ENCODE measurements around the gene PRKRIP1. TPM values are rescaled to one million over a fixed set of nuclear protein-coding genes. Genes with fewer than 3 reads are reported as not detected.

PRKRIP1 gene
- total RNA-seq, 1 experiment from 2014 or later = 42.7 TPM

GRCh38 chr7:102416406-102416805 is 20.2 kb downstream of the PRKRIP1 start:
- Histone ChIP-seq H3K9ac (ENCODE audit: low read length) (no peak overlapping the region), H4K20me1 (ENCODE audit: insufficient read depth, low read depth, low read length) (peaks cover 5% of the 10 kb centered on the region; the same call in 1 of the 2 replicates), H3K9me2 (replicated peaks; ENCODE audit: insufficient read depth, low read length) (no peaks in the 10 kb centered on the region), H3K27me3 (ENCODE audit: low read length) (no peaks in the 10 kb centered on the region), H3K4me1 (ENCODE audit: low read length) (no peaks in the 10 kb centered on the region), H3K27ac (ENCODE audit: low read length) (no peak overlapping the region), H3K4me2 (ENCODE audit: low read depth, low read length, poor library complexity, severe bottlenecking) (no peak overlapping the region), H3K79me2 (ENCODE audit: low read length) (peaks cover 8% of the 10 kb centered on the region; the same call in 1 of the 2 replicates), H3K4me3 (ENCODE audit: low read length) (no peak overlapping the region), H2AFZ (ENCODE audit: low read length) (no peak overlapping the region), H3K9me3 (ENCODE audit: low read length) (no peaks in the 10 kb centered on the region), H3K36me3 (ENCODE audit: insufficient read depth, low read length) (peaks cover 28% of the 10 kb centered on the region; the same call in 1 of the 2 replicates)
- DNase-seq = no peak

- Histone ChIP-seq H3K9me3 (ENCODE audit: low read length) (no peaks in the 10 kb centered on the region), H3K27me3 (ENCODE audit: low read length) (no peaks in the 10 kb centered on the region), H4K20me1 (ENCODE audit: insufficient read depth, low read depth, low read length) (no peaks in the 10 kb centered on the region; the same call in 1 of the 2 replicates), H2AFZ (ENCODE audit: low read length) (no peak overlapping the region), H3K79me2 (ENCODE audit: low read length) (peaks cover 2% of the 10 kb centered on the region; the same call in 1 of the 2 replicates), H3K4me3 (ENCODE audit: low read length) (no peak overlapping the region), H3K27ac (ENCODE audit: low read length) (no peak overlapping the region), H3K4me1 (ENCODE audit: low read length) (no peaks in the 10 kb centered on the region), H3K9me2 (replicated peaks; ENCODE audit: insufficient read depth, low read length) (no peaks in the 10 kb centered on the region), H3K4me2 (ENCODE audit: low read depth, low read length, poor library complexity, severe bottlenecking) (no peak overlapping the region), H3K9ac (ENCODE audit: low read length) (no peak overlapping the region), H3K36me3 (ENCODE audit: insufficient read depth, low read length) (peaks cover 27% of the 10 kb centered on the region; the same call in 1 of the 2 replicates)
- DNase-seq = no peak
Observed at GRCh38 chr7:102417105-102417504, 20.9 kb downstream of the PRKRIP1 start.

GRCh38 chr7:102418592-102418991 is 22.4 kb downstream of the PRKRIP1 start:
- H3K9me2 ChIP-seq (replicated peaks; ENCODE audit: insufficient read depth, low read length) = no peaks in the 10 kb centered on the region
- H3K27ac ChIP-seq (ENCODE audit: low read length) = no peak overlapping the region
- peaks cover 20% of the 10 kb centered on the region; the same call in 1 of the 2 replicates for H3K36me3 ChIP-seq (ENCODE audit: insufficient read depth, low read length)
- no peak overlapping the region for H3K4me3 ChIP-seq (ENCODE audit: low read length)
- no peaks in the 10 kb centered on the region for H3K4me1 ChIP-seq (ENCODE audit: low read length)
- no peaks in the 10 kb centered on the region for H3K79me2 ChIP-seq (ENCODE audit: low read length)
- H3K9ac ChIP-seq (ENCODE audit: low read length) = no peak overlapping the region
- H4K20me1 ChIP-seq (ENCODE audit: insufficient read depth, low read depth, low read length) = no peaks in the 10 kb centered on the region; the same call in 1 of the 2 replicates
- H3K9me3 ChIP-seq (ENCODE audit: low read length) = no peaks in the 10 kb centered on the region
- DNase-seq = no peak
- no peaks in the 10 kb centered on the region for H3K27me3 ChIP-seq (ENCODE audit: low read length)
- H2AFZ ChIP-seq (ENCODE audit: low read length) = no peak overlapping the region
- no peak overlapping the region for H3K4me2 ChIP-seq (ENCODE audit: low read depth, low read length, poor library complexity, severe bottlenecking)

- Histone ChIP-seq H3K4me2 (ENCODE audit: low read depth, low read length, poor library complexity, severe bottlenecking) (no peak overlapping the region), H3K36me3 (ENCODE audit: insufficient read depth, low read length) (peaks cover 36% of the 10 kb centered on the region), H4K20me1 (ENCODE audit: insufficient read depth, low read depth, low read length) (peaks cover 23% of the 10 kb centered on the region; the same call in 1 of the 2 replicates), H3K9me3 (ENCODE audit: low read length) (no peaks in the 10 kb centered on the region), H3K9ac (ENCODE audit: low read length) (no peak overlapping the region), H3K79me2 (ENCODE audit: low read length) (no peaks in the 10 kb centered on the region), H3K27me3 (ENCODE audit: low read length) (no peaks in the 10 kb centered on the region), H3K27ac (ENCODE audit: low read length) (no peak overlapping the region), H2AFZ (ENCODE audit: low read length) (no peak overlapping the region), H3K9me2 (replicated peaks; ENCODE audit: insufficient read depth, low read length) (no peaks in the 10 kb centered on the region), H3K4me3 (ENCODE audit: low read length) (no peak overlapping the region), H3K4me1 (ENCODE audit: low read length) (no peaks in the 10 kb centered on the region; the same call in 1 of the 2 replicates)
- DNase-seq = no peak
Observed at GRCh38 chr7:102421706-102422240, 25.6 kb downstream of the PRKRIP1 start.

GRCh38 chr7:102424129-102424551 is 28.0 kb downstream of the PRKRIP1 start:
- H3K27me3 ChIP-seq (ENCODE audit: low read length) = no peaks in the 10 kb centered on the region

GRCh38 chr7:102424787-102425218 is 28.6 kb downstream of the PRKRIP1 start:
- Histone ChIP-seq H3K9me2 (replicated peaks; ENCODE audit: insufficient read depth, low read length) (no peaks in the 10 kb centered on the region), H3K9ac (ENCODE audit: low read length) (no peak overlapping the region), H3K79me2 (ENCODE audit: low read length) (no peaks in the 10 kb centered on the region), H3K27me3 (ENCODE audit: low read length) (no peaks in the 10 kb centered on the region), H3K9me3 (ENCODE audit: low read length) (no peaks in the 10 kb centered on the region), H3K27ac (ENCODE audit: low read length) (no peak overlapping the region), H4K20me1 (ENCODE audit: insufficient read depth, low read depth, low read length) (peaks cover 24% of the 10 kb centered on the region; the same call in 1 of the 2 replicates), H3K4me3 (ENCODE audit: low read length) (no peak overlapping the region), H3K4me2 (ENCODE audit: low read depth, low read length, poor library complexity, severe bottlenecking) (no peak overlapping the region), H2AFZ (ENCODE audit: low read length) (no peak overlapping the region), H3K36me3 (ENCODE audit: insufficient read depth, low read length) (peaks cover 34% of the 10 kb centered on the region), H3K4me1 (ENCODE audit: low read length) (no peaks in the 10 kb centered on the region; the same call in 1 of the 2 replicates)
- DNase-seq = no peak

More at GRCh38 chr7:102424129-102424551, 28.0 kb downstream of the PRKRIP1 start:
- H3K4me1 ChIP-seq (ENCODE audit: low read length) = no peaks in the 10 kb centered on the region; the same call in 1 of the 2 replicates
- H3K9me3 ChIP-seq (ENCODE audit: low read length) = no peaks in the 10 kb centered on the region
- H3K4me2 ChIP-seq (ENCODE audit: low read depth, low read length, poor library complexity, severe bottlenecking) = no peak overlapping the region
- H2AFZ ChIP-seq (ENCODE audit: low read length) = no peak overlapping the region
- H3K9me2 ChIP-seq (replicated peaks; ENCODE audit: insufficient read depth, low read length) = no peaks in the 10 kb centered on the region
- H3K36me3 ChIP-seq (ENCODE audit: insufficient read depth, low read length) = peaks cover 34% of the 10 kb centered on the region
- H3K9ac ChIP-seq (ENCODE audit: low read length) = no peak overlapping the region
- no peak for DNase-seq
- H3K79me2 ChIP-seq (ENCODE audit: low read length) = no peaks in the 10 kb centered on the region
- H3K27ac ChIP-seq (ENCODE audit: low read length) = no peak overlapping the region
- H3K4me3 ChIP-seq (ENCODE audit: low read length) = no peak overlapping the region
- H4K20me1 ChIP-seq (ENCODE audit: insufficient read depth, low read depth, low read length) = peaks cover 24% of the 10 kb centered on the region; the same call in 1 of the 2 replicates

- no peak overlapping the region for H3K4me2 ChIP-seq (ENCODE audit: low read depth, low read length, poor library complexity, severe bottlenecking)
Observed at GRCh38 chr7:102425639-102426267, 29.6 kb downstream of the PRKRIP1 start.

GRCh38 chr7:102426268-102427018 is 30.3 kb downstream of the PRKRIP1 start:
- DNase-seq = no peak
- H3K79me2 ChIP-seq (ENCODE audit: low read length) = no peaks in the 10 kb centered on the region
- H3K4me3 ChIP-seq (ENCODE audit: low read length) = no peak overlapping the region
- peaks cover 23% of the 10 kb centered on the region for H3K36me3 ChIP-seq (ENCODE audit: insufficient read depth, low read length)
- H3K4me1 ChIP-seq (ENCODE audit: low read length) = peaks cover under 1% of the 10 kb centered on the region
- H3K27me3 ChIP-seq (ENCODE audit: low read length) = no peaks in the 10 kb centered on the region
- no peaks in the 10 kb centered on the region for H3K9me2 ChIP-seq (replicated peaks; ENCODE audit: insufficient read depth, low read length)
- no peak overlapping the region for H3K4me2 ChIP-seq (ENCODE audit: low read depth, low read length, poor library complexity, severe bottlenecking)
- peaks cover 24% of the 10 kb centered on the region; the same call in 1 of the 2 replicates for H4K20me1 ChIP-seq (ENCODE audit: insufficient read depth, low read depth, low read length)
- H3K9ac ChIP-seq (ENCODE audit: low read length) = no peak overlapping the region
- H3K27ac ChIP-seq (ENCODE audit: low read length) = no peak overlapping the region
- H3K9me3 ChIP-seq (ENCODE audit: low read length) = no peaks in the 10 kb centered on the region
- no peak overlapping the region for H2AFZ ChIP-seq (ENCODE audit: low read length)

More at GRCh38 chr7:102425639-102426267, 29.6 kb downstream of the PRKRIP1 start:
- H3K9ac ChIP-seq (ENCODE audit: low read length) = no peak overlapping the region
- no peaks in the 10 kb centered on the region for H3K79me2 ChIP-seq (ENCODE audit: low read length)
- H3K4me3 ChIP-seq (ENCODE audit: low read length) = no peak overlapping the region
- H3K9me2 ChIP-seq (replicated peaks; ENCODE audit: insufficient read depth, low read length) = no peaks in the 10 kb centered on the region
- H3K36me3 ChIP-seq (ENCODE audit: insufficient read depth, low read length) = peaks cover 28% of the 10 kb centered on the region
- no peaks in the 10 kb centered on the region; the same call in 1 of the 2 replicates for H3K4me1 ChIP-seq (ENCODE audit: low read length)
- peaks cover 24% of the 10 kb centered on the region; the same call in 1 of the 2 replicates for H4K20me1 ChIP-seq (ENCODE audit: insufficient read depth, low read depth, low read length)
- no peaks in the 10 kb centered on the region for H3K9me3 ChIP-seq (ENCODE audit: low read length)
- H3K27me3 ChIP-seq (ENCODE audit: low read length) = no peaks in the 10 kb centered on the region
- DNase-seq = no peak
- H2AFZ ChIP-seq (ENCODE audit: low read length) = no peak overlapping the region
- no peak overlapping the region for H3K27ac ChIP-seq (ENCODE audit: low read length)
